HFF-Myc (cell line): ENCODE measurements around the gene CD209.

Experiments
- DNase-seq: peaks from one replicate; pipeline ENCODE4 v3.0.0-alpha.2; 2011; ENCODE audit warnings: low read depth; ENCODE audit errors: extremely low read depth
- H3K4me3 ChIP-seq: replicated peaks from 2 replicates; pipeline ENCODE4 v1.5.1; 2011; ENCODE audit warnings: low read depth, mild to moderate bottlenecking, control low read depth, low read length
- TF ChIP-seq, protein P1 (sequence below): IDR thresholded peaks from 2 replicates; pipeline ENCODE4 v1.5.1; 2012; ENCODE audit warnings: mild to moderate bottlenecking, low read depth, low read length, control low read depth; ENCODE audit errors: missing control alignments

CD209 gene

DNA sequence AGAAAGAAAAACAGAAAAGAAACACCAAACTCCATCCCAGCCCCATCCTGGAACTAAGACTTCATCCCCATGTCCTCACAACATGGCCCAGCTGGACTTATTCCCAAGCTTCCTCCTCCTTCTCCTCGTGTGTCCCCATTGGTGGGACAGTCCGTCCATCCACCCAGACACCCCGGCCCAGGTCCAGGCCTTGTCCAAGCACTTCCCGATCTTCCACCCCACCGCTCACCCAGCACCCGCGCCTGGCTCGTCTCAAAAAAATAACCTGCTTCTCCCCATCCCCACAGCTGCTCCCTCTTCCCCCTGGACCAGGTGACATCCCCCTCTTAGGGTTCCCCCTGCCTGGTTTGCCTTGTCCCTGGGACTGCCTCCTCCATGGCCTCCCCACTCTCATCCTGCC lies 44.0 kb downstream of the CD209 start:
- DNase-seq, result no peak
- TF ChIP-seq, protein P1, sequence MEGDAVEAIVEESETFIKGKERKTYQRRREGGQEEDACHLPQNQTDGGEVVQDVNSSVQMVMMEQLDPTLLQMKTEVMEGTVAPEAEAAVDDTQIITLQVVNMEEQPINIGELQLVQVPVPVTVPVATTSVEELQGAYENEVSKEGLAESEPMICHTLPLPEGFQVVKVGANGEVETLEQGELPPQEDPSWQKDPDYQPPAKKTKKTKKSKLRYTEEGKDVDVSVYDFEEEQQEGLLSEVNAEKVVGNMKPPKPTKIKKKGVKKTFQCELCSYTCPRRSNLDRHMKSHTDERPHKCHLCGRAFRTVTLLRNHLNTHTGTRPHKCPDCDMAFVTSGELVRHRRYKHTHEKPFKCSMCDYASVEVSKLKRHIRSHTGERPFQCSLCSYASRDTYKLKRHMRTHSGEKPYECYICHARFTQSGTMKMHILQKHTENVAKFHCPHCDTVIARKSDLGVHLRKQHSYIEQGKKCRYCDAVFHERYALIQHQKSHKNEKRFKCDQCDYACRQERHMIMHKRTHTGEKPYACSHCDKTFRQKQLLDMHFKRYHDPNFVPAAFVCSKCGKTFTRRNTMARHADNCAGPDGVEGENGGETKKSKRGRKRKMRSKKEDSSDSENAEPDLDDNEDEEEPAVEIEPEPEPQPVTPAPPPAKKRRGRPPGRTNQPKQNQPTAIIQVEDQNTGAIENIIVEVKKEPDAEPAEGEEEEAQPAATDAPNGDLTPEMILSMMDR, result no peak
- no peak overlapping the region for H3K4me3 ChIP-seq

DNA sequence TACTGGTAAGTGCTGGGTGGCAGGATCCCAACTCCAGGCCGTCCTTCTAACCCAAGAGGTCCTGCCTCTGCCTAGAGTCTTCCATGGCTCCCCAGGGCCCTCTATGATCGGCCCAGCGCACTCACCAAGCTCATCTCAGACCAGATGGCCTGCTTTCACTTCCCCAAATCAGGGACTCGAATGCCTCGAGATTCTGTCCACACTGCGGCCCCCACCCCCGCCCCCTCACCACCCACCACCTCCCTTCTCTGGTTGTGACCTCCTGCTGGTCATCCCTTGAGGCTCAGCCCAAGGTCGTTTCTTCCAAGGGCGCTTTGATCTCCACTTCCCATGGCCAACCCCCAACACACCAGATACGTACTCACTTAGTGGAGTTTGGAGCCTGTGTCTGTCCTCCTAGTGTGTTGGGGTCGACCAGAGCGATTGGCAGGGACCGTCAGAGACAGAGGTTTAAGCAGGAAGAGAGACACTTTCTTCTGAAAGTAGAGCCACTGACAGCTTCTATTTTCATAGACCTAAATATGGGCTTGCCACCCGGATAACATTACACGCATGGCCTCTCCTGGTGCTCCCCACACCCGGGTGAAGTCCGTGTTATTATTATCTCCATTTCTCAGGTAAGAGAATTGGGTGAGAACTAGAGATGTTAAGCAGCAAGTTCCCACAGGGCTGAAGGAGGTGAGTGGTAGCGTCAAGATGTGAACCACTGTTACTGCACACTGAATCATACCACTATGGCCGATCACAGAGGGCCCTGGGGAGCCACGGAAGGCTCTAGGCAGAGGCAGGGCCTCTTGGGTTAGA lies 45.5 kb downstream of the CD209 start, which contains the start of gene FCER2:
Gene FCER2 (minus strand): TSS at position 478 of the 804 bp plus-strand sequence. CDS start 2,371 bp downstream, outside the sequence.
- TF ChIP-seq, protein P1, result no peak
- no peak for DNase-seq
- no peak within 1 kb of the TSS for H3K4me3 ChIP-seq

DNA sequence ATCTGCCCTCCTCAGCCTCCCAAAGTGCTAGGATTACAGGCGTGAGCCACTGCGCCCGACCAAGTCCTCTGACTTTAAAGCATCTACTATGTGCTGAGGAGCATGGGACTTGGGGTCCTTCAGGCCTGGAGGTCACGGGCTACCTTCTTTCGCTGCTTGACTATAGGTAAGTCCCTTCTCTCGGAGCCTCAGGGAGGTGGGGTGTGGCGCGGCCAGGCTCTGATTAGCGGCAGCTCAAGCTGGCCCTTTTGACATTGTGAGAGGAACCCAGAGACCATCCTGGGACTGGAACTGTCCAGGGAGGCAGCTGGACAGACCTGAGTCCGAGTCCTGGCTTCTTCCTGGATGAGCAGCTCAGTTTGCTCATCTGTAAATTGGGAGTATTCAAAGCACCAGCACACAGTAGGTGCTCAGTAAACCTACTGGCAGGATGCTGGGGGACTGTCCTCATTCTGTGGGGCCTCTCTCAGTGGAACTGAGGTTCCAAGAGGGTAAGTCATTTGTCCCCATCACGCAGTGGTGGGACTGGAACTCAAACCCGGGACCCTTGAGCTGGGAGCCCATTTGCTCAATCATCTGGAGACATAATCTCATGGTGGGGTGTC lies 46.2 kb downstream of the CD209 start:
- TF ChIP-seq, protein P1, result no peak
- no peak overlapping the region for H3K4me3 ChIP-seq
- DNase-seq, result no peak

DNA sequence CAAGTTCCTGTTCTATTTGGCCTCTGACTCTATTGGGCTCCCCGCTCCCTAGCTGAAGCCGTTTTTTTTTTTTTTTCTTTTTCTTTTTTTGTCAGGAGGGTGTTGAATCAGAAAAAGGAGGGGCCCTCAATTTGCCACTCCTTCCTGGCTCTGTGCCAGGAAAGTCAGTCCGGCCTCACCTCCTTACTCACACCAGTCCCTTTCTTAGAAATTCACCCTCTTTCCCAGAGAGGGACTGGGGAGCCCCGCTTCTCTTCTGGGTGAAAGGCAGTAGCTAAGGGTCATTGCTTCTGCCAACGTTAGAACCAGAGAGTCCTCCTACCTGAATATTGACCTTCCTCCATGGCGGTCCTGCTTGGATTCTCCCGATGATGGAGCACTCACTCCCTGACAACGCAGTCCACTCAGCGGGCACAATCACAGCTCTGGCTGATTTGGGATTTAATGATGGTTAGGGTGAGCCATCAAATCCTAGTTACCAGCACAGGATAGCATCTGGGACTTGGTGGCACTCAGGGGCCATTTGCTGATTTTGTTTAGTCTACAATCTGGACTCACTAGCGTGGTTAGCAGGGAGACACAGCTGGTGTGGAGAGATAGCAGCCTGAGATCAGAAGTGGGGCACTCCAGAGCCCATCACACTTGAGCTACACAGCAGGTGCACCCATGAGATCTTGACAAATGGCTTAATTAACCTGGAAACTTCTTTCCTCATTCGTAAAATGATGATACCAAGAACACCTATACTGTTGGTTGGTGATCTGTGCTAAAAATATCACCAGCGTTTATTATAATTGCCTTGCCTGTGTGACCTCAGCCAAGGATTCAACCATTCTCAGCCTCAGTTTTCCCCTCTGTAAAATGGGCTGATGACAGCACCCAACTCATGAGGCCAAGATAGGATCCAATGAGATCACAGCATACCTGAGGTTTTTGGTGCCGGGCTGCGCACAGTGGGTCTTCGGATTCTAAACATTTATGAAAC lies 47.6 kb downstream of the CD209 start:
- TF ChIP-seq, protein P1, result no peak
- no peak overlapping the region for H3K4me3 ChIP-seq
- no peak for DNase-seq

DNA sequence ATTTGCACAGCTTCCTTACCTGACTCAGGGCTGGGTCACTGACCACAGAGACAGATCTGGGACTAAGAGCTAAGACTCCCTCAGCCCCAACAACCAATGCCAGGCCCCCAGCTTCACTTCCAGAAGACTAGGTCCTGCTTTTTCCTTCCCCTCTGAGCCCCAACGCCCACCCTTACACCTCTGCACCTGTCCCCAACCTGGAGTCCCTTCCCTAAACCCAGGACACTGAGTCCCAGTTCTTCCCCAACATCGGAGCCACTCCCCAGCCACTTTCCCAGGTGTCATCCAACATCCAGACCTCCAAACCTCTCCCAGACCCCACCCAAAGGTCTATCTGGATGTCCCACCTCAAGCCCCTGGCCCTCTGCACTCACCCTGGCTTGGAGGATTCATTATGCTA lies 48.3 kb downstream of the CD209 start:
- H3K4me3 ChIP-seq, result no peak overlapping the region
- TF ChIP-seq, protein P1, result no peak
- no peak for DNase-seq

DNA sequence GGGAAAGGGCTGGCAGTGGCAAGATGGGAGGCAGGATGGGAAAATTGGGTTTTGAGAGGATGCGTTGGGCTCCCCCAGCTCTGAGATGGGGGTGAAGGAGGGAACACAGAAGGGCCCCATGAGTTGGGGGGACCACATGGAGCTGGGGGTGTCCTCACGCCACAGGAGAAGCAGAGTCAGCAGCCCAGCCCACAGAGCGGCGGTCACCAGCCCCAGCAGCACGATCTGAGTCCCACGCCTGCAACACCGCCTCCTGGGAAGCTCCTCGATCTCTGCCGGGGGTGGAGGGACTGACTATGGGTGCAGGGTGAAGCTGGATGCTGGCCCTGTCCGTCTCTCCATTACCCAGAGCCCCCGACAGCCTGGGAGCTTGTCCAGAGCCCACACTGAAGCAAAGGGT lies 48.8 kb downstream of the CD209 start:
- H3K4me3 ChIP-seq, result no peak overlapping the region
- no peak for DNase-seq
- TF ChIP-seq, protein P1, result no peak
